Nephron progenitor cell (in vitro differentiated cells): ENCODE results near the gene CALML4.

Source experiments
- DNase-seq: peaks from one replicate; pipeline ENCODE4 v3.0.0; 2021
- H3K27ac Mint-ChIP-seq: 2 replicates; pipeline ENCODE4 v1.8.0; 2021; ENCODE audit warnings: mild to moderate bottlenecking, moderate library complexity, mixed read lengths
- H3K27me3 Mint-ChIP-seq: 2 replicates; pipeline ENCODE4 v1.8.0; 2021; ENCODE audit warnings: mild to moderate bottlenecking, low read depth, mixed read lengths; ENCODE audit not compliant: poor library complexity
- H3K36me3 Mint-ChIP-seq: 2 replicates; pipeline ENCODE4 v1.8.0; 2021; ENCODE audit warnings: low read depth, mixed read lengths
- H3K4me1 Mint-ChIP-seq: 2 replicates; pipeline ENCODE4 v1.8.0; 2021; ENCODE audit warnings: mixed read lengths
- H3K4me3 Mint-ChIP-seq: 2 replicates; pipeline ENCODE4 v1.8.0; 2021; ENCODE audit warnings: mild to moderate bottlenecking, moderate library complexity, mixed read lengths
- H3K9me3 Mint-ChIP-seq: 2 replicates; pipeline ENCODE4 v1.8.0; 2021; ENCODE audit warnings: mild to moderate bottlenecking, moderate library complexity, mixed read lengths
- CTCF ChIP-seq: fragments of 200-600 bp; sonication (generic); IDR thresholded peaks from 2 replicates; pipeline ENCODE4 v1.5.0; 2021; ENCODE audit warnings: antibody characterized with exemption

The CALML4 gene

GRCh38 chr15:68145706-68146105, 59.4 kb downstream of the CALML4 start:
- Mint-ChIP-seq H3K9me3 (no peaks in the 10 kb centered on the region), H3K4me1 (peaks cover 9% of the 10 kb centered on the region), H3K4me3 (no peak overlapping the region), H3K36me3 (peaks cover 29% of the 10 kb centered on the region), H3K27me3 (no peaks in the 10 kb centered on the region), H3K27ac (no peak overlapping the region)
- TF ChIP-seq CTCF = no peak
- no peak for DNase-seq

- H3K27me3 Mint-ChIP-seq = no peaks in the 10 kb centered on the region
- TF ChIP-seq CTCF = no peak
- H3K4me1 Mint-ChIP-seq = peaks cover 6% of the 10 kb centered on the region
- peaks cover 28% of the 10 kb centered on the region for H3K36me3 Mint-ChIP-seq
- no peak overlapping the region for H3K27ac Mint-ChIP-seq
- no peak for DNase-seq
- H3K4me3 Mint-ChIP-seq = no peak overlapping the region
- no peaks in the 10 kb centered on the region for H3K9me3 Mint-ChIP-seq
Observed at GRCh38 chr15:68143785-68144184, 61.3 kb downstream of the CALML4 start.

- H3K4me3 Mint-ChIP-seq = no peak overlapping the region
- H3K36me3 Mint-ChIP-seq = peaks cover 29% of the 10 kb centered on the region
- H3K27me3 Mint-ChIP-seq = no peaks in the 10 kb centered on the region
- H3K9me3 Mint-ChIP-seq = no peaks in the 10 kb centered on the region
- no peak for TF ChIP-seq CTCF
- H3K4me1 Mint-ChIP-seq = peaks cover 3% of the 10 kb centered on the region
- H3K27ac Mint-ChIP-seq = no peak overlapping the region
- no peak for DNase-seq
Observed at GRCh38 chr15:68143129-68143528, 62.0 kb downstream of the CALML4 start.
